ENCODE measurements around the gene MROH8. TPM values are rescaled to one million over a fixed set of nuclear protein-coding genes. Genes with fewer than 3 reads are reported as not detected.

MROH8 gene
- total RNA-seq, 3 donors from 2014 or later: 2.0 to 8.3 (median 2.8) TPM

GRCh38 chr20:37162646-37163045 is 16.7 kb downstream of the MROH8 start:
- Histone ChIP-seq H3K27ac (no peak overlapping the region), H3K4me3 (no peak overlapping the region), H3K27me3 (no peaks in the 10 kb centered on the region), H3K9me3 (no peaks in the 10 kb centered on the region), H3K4me1 (no peaks in the 10 kb centered on the region), H3K36me3 (no peaks in the 10 kb centered on the region)
- intact Hi-C loops (cut with DNase I; ENCODE audit: low total_unique reads): no loop called here
- TF ChIP-seq CTCF (IDR thresholded peaks at IDR 0.05): no peak
- no peak for TF ChIP-seq POLR2AphosphoS5 (IDR thresholded peaks at IDR 0.05)
- no peak for TF ChIP-seq POLR2A (IDR thresholded peaks at IDR 0.05)
- no peak for DNase-seq (ENCODE audit: low spot score in 2 of 2)

GRCh38 chr20:37161830-37162549 is 17.4 kb downstream of the MROH8 start:
- DNase-seq (ENCODE audit: low spot score in 2 of 2): no peak
- intact Hi-C loops (cut with DNase I; ENCODE audit: low total_unique reads): no loop called here

GRCh38 chr20:37160683-37161082 is 18.7 kb downstream of the MROH8 start:
- H3K4me3 ChIP-seq: no peak overlapping the region
- no peak for TF ChIP-seq POLR2A (IDR thresholded peaks at IDR 0.05)
- no peak for TF ChIP-seq POLR2AphosphoS5 (IDR thresholded peaks at IDR 0.05)
- DNase-seq (ENCODE audit: low spot score in 2 of 2): no peak
- H3K36me3 ChIP-seq: no peaks in the 10 kb centered on the region
- H3K27me3 ChIP-seq: no peaks in the 10 kb centered on the region
- H3K9me3 ChIP-seq: no peaks in the 10 kb centered on the region
- H3K27ac ChIP-seq: no peak overlapping the region
- no peaks in the 10 kb centered on the region for H3K4me1 ChIP-seq
- intact Hi-C loops (cut with DNase I; ENCODE audit: low total_unique reads): no loop called here

More at GRCh38 chr20:37161830-37162549, 17.4 kb downstream of the MROH8 start:
- Histone ChIP-seq H3K4me1 (no peaks in the 10 kb centered on the region), H3K27ac (no peak overlapping the region), H3K36me3 (no peaks in the 10 kb centered on the region), H3K4me3 (no peak overlapping the region), H3K9me3 (no peaks in the 10 kb centered on the region), H3K27me3 (no peaks in the 10 kb centered on the region)
- TF ChIP-seq CTCF (IDR thresholded peaks at IDR 0.05): no peak
- no peak for TF ChIP-seq POLR2AphosphoS5 (IDR thresholded peaks at IDR 0.05)
- TF ChIP-seq POLR2A (IDR thresholded peaks at IDR 0.05): no peak

GRCh38 chr20:37158248-37158647 is 21.1 kb downstream of the MROH8 start:
- intact Hi-C loops (cut with DNase I; ENCODE audit: low total_unique reads): no loop called here
- Histone ChIP-seq H3K36me3 (no peaks in the 10 kb centered on the region), H3K4me3 (no peak overlapping the region), H3K9me3 (no peaks in the 10 kb centered on the region), H3K27ac (no peak overlapping the region), H3K27me3 (no peaks in the 10 kb centered on the region), H3K4me1 (no peaks in the 10 kb centered on the region)
- DNase-seq (ENCODE audit: low spot score in 2 of 2): no peak
- no peak for TF ChIP-seq CTCF (IDR thresholded peaks at IDR 0.05)
- TF ChIP-seq POLR2A (IDR thresholded peaks at IDR 0.05): no peak
- no peak for TF ChIP-seq POLR2AphosphoS5 (IDR thresholded peaks at IDR 0.05)

- DNase-seq (ENCODE audit: low spot score in 2 of 2): no peak
- no peak overlapping the region for H3K27ac ChIP-seq
- H3K4me1 ChIP-seq: no peaks in the 10 kb centered on the region
- no peak overlapping the region for H3K4me3 ChIP-seq
- no peaks in the 10 kb centered on the region for H3K36me3 ChIP-seq
- H3K27me3 ChIP-seq: no peaks in the 10 kb centered on the region
- no peak for TF ChIP-seq CTCF (IDR thresholded peaks at IDR 0.05)
- no peak for TF ChIP-seq POLR2AphosphoS5 (IDR thresholded peaks at IDR 0.05)
- no peak for TF ChIP-seq POLR2A (IDR thresholded peaks at IDR 0.05)
- no peaks in the 10 kb centered on the region for H3K9me3 ChIP-seq
- intact Hi-C loops (cut with DNase I; ENCODE audit: low total_unique reads): no loop called here
Measured at GRCh38 chr20:37155987-37156386, 23.4 kb downstream of the MROH8 start.
